GM18508 (cell line): ENCODE data around the gene DOK5.

Source experiments
- ATAC-seq: cut with Tn5 transposase; IDR thresholded peaks from one replicate; pipeline ENCODE4 v1.9.1; 2021; ENCODE audit warnings: moderate number of reproducible peaks; ENCODE audit not compliant: insufficient read depth, unreplicated experiment

DOK5 gene

GRCh38 chr20:54506643-54507042 lies 31.2 kb downstream of the DOK5 start:
- ATAC-seq: no peak

GRCh38 chr20:54510541-54511129 lies 35.2 kb downstream of the DOK5 start:
- no peak for ATAC-seq

GRCh38 chr20:54512694-54513093 lies 37.3 kb downstream of the DOK5 start:
- ATAC-seq: no peak

- ATAC-seq: no peak
Observed at GRCh38 chr20:54514028-54514607, 38.7 kb downstream of the DOK5 start.

GRCh38 chr20:54515793-54516628 lies 40.6 kb downstream of the DOK5 start:
- no peak for ATAC-seq

DNA sequence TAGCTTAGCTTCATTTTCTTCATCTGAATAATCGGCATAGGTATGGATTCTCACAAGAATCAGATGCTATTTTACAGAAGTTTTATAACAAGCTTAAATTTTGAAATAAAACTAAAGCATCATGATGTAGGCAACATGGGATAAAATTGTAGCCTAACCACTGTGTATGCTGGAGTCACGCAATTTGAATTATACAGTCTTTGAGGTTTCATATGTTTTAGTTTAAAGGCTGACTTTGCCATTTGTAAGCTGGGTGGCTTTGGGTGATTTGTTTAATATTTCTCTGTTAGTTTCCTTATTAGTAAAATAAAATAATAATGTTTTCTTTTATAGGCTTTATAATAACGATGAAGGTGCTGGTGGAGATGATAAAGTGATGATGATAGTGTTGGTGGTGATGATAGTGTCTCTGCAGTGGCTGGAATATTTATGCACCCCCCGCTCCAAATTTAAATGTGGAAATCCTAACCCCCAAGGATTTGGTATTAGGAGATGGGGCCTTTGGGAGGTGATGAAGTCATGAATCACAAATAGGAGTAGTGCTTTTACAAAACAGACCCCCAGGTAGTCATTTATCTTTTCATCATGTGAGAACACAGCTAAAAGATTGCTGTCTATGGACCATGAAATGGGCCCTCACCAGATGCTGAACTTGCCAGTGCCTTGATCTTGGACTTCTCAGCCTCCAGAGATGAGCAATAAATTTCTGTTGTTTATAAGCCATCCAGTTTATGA lies 42.0 kb downstream of the DOK5 start:
- ATAC-seq: no peak

- ATAC-seq: no peak
Observed at GRCh38 chr20:54524849-54525248, 49.5 kb downstream of the DOK5 start.

DNA sequence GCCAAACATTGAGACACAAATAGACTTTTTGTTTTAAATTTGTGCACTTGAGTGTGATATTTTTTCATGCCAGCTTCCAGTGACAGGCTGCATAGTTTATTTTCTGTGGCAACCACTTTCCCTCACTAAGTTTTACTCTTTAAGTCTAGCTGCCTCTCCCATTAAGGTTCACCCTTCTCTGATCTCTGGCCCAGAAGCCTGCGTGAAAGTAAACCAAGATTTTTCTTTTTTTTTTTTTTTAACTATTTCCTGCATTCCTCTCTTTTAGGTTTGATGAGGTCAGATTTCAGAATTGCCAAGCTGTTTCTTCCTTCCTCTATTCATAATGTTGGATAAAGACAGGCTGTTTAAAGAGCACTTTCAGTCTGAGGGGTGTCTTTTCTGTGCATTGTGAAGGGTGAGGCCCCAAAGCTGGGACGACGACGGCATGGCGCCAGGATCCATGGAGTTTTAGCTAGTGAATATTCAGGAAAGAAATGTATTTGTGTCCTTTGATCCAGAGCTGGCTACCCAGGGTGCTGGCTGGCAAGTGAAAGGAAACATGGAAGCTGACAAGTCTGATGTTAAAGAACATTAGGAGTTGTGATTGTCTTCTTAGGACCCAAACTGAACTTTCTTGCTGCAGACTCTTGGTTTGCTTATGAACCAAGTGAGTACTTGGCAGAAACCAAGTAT lies 50.7 kb downstream of the DOK5 start:
- ATAC-seq: no peak

DNA sequence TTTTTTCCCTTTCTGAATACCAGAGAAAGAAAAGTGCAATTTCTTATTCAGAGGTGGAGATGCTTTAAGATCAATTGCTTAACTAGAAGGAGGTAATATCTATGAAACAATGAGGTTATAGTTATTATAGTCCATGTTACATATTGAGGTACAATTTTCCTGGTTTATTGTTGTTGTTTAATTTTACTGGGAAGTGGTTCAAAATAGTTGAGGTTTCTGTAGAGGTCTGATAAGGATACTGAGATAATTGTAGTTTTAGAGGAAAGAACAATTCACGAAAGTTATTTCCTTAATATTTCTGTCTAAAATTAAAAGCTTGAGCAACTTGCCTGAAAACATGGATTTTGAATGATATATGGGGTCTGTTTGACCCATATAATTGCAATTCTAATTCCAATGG lies 51.4 kb downstream of the DOK5 start:
- no peak for ATAC-seq

GRCh38 chr20:54532573-54532972 lies 57.2 kb downstream of the DOK5 start:
- no peak for ATAC-seq

GRCh38 chr20:54534101-54534500 lies 58.7 kb downstream of the DOK5 start:
- ATAC-seq: no peak

DNA sequence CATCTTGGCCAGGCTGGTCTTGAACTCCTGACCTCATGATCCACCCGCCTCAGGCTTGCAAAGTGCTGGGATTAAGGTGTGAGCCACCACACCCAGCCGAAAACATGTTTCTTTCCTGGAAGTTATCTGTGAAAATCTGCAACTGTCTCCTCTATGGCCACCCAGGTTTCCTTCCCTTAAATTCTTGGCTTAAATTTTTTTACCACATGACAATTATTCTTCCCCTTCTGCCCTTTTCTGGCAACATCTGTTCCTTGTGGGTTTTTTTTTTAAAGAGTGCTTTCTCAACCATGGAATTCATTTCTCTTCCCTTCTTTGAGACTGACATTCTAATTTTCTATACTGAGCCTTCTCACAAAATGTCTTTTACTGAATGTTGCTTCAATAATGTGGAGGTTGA lies 59.6 kb downstream of the DOK5 start:
- no peak for ATAC-seq

DNA sequence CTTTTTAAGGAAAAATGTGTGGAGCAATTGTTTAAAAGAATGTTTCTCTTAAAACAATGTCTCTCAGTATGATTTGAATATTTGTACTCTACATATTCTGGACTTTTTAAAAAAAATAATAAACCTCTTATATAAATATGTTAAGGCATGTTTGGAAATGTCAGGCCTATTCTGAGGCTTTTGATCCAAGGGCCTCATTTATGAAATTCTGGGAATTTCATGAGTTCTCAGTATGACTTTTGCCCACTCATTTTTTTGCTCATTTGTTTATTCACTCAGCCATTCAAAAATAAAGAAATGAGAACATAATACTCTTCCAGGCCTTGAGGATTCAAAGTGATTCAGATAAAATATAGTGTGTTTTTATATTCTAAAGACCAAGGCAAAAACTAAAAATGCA lies 60.4 kb downstream of the DOK5 start:
- no peak for ATAC-seq

DNA sequence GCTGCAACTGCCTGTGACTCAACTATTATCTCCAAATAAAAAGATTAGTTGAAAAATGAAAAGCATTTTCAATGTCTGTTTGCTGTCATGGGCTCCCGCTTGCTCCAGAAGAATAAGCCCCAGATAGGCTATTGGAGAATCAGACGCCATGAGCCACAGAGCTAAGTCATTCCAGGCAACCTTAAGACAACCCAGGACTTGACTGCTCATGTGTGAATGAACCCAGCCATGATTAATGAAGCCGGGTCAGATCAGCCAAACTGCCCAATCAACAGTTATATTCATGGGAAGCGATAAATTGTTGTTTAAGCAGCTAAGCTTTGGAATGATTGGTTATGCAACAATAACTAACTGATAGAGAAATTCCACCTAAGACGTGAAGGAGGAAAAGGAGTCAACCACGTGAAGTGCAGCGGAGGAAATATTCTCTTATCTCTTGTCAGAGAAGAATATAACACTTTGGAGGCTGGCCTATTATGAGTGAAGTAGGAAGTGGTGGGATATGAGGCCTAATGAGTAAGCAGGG lies 64.2 kb downstream of the DOK5 start:
- no peak for ATAC-seq

DNA sequence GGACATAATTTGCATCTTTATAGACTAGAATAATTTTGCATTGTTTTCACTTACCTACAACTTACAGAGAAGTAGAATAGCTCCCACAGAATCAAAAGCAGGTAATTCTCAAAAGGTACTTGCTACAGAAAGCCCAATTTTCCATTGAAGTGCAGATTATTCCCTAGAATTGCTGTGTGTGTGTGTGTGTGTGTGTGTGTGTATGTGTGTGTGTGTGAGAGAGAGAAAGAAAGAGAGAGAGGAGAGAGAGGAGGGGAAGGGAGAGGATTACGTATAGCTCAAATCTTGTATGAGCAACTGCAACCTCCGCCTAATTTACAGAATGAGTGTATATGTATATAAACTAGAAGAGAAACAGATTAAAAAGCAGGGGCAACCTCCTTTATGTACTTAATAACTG lies 68.0 kb downstream of the DOK5 start:
- ATAC-seq: no peak

GRCh38 chr20:54545676-54546358 lies 70.4 kb downstream of the DOK5 start:
- ATAC-seq: no peak

DNA sequence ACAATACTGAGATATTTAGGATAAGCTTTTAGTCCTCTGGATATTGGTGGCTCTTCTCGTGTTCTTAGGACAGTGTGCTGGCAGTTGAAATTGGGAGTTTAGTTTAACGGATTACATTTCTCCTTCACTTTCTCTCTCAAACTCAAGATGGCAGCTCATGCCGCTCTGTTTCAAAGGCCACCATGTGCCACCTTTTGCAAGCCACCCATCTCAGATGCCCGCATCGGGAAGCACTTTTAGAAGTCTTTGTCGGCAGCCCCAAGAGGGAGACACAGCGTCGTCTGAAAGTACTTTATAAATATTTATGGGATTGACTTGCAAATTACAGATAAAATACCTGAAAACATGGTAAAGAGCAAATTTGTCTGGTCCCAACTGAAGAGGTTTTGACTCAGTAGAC lies 73.5 kb downstream of the DOK5 start:
- no peak for ATAC-seq

- no peak for ATAC-seq
Observed at GRCh38 chr20:54549658-54550326, 74.4 kb downstream of the DOK5 start.

- no peak for ATAC-seq
Observed at GRCh38 chr20:54550776-54551396, 75.5 kb downstream of the DOK5 start.
